BE2C (cell line): Measurements from ENCODE around the gene EXTL1.
A peak's percentile ranks its signal among the peaks of the same experiment; 100 is the strongest.

Experiments used
- DNase-seq: peaks from one replicate; pipeline ENCODE4 v3.0.0-alpha.2; 2020
- H3K27me3 ChIP-seq: fragments of 250-450 bp; sonication (Bioruptor Pico); 2 replicates; pipeline ENCODE4 v1.5.1; 2020; ENCODE audit warnings: mild to moderate bottlenecking
- H3K36me3 ChIP-seq: fragments of 250-450 bp; sonication (Bioruptor Pico); 2 replicates; pipeline ENCODE4 v1.5.1; 2020; ENCODE audit warnings: mild to moderate bottlenecking
- H3K4me1 ChIP-seq: fragments of 250-450 bp; sonication (Bioruptor Pico); 2 replicates; pipeline ENCODE4 v1.5.1; 2020
- H3K4me3 ChIP-seq: 2 replicates; pipeline ENCODE4 v1.5.1; 2011; ENCODE audit warnings: low read depth, low read length
- H3K9me3 ChIP-seq: fragments of 250-450 bp; sonication (Bioruptor Pico); 2 replicates; pipeline ENCODE4 v1.5.1; 2020
- CTCF ChIP-seq: IDR thresholded peaks from 2 replicates; pipeline ENCODE4 v1.5.1; 2012; ENCODE audit warnings: mild to moderate bottlenecking, low read depth, low read length

The EXTL1 gene

DNA sequence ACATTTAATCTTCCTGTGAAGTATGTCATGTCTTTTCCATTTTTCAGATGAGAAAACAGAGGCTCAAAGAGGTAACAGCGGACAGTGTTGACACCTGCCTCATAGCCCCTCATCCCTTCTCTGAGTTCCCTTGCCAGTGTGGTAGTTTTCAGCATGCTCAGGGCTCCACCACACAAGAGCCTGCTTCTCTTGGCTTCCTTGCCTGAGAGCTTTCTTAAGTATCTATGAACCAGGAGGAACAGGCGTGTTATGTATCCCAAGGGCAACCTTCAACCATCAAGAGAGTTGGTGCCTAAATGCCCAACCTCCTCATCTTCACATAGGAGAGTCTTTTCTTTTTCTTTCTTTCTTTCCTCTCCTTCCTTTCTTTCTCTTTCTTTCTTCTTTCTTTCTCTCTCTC is 17.8 kb upstream of the EXTL1 start:
- H3K27me3 ChIP-seq, result no peaks in the 10 kb centered on the region
- DNase-seq, result no peak

DNA sequence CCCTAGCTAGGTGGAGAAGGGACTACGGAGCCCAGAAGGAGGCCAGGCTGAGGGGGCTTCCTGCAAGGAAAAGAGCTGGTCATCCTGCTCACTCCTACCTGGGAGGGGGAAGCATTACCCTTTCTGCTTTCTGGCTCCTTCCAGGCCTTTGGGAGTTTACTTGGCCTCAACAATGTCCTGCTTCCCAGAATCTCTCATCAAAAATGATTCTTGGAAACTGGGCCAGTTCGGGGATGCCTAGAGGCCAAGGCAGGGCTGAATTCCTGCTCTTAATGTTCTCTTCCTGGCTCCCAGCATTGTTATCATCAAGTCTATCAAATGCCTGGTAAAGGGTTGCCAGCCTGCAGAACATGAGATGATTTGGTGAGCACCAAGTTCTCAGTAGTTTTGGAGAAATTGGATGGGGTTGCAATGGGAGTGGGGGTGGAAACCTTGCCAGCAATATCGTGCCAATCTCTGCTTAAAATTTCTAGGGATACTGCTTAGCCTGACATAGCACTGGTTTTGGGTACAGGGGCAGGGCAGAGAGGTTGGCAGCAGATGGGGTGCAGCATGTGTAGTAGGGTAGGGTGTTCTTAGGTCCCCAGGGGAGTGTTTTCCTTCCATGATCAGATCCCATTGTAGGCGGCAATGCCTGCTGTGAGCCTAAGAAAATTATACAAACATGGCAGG is 16.0 kb upstream of the EXTL1 start:
- no peak for DNase-seq
- no peaks in the 10 kb centered on the region for H3K4me1 ChIP-seq
- no peaks in the 10 kb centered on the region for H3K9me3 ChIP-seq
- H3K4me3 ChIP-seq, result no peak overlapping the region
- TF ChIP-seq CTCF, result no peak
- no peaks in the 10 kb centered on the region for H3K27me3 ChIP-seq
- H3K36me3 ChIP-seq, result no peaks in the 10 kb centered on the region

More for the DNA sequence above, 17.8 kb upstream of the EXTL1 start:
- peaks cover under 1% of the 10 kb centered on the region for H3K4me1 ChIP-seq
- no peak for TF ChIP-seq CTCF
- H3K36me3 ChIP-seq, result no peaks in the 10 kb centered on the region
- H3K9me3 ChIP-seq, result no peaks in the 10 kb centered on the region
- no peak overlapping the region for H3K4me3 ChIP-seq

- Histone ChIP-seq H3K36me3 (no peaks in the 10 kb centered on the region), H3K4me1 (no peaks in the 10 kb centered on the region), H3K9me3 (no peaks in the 10 kb centered on the region), H3K27me3 (no peaks in the 10 kb centered on the region), H3K4me3 (no peak overlapping the region)
- no peak for DNase-seq
- no peak for TF ChIP-seq CTCF
Measured at GRCh38 chr1:26006710-26007109, 14.9 kb upstream of the EXTL1 start.

DNA sequence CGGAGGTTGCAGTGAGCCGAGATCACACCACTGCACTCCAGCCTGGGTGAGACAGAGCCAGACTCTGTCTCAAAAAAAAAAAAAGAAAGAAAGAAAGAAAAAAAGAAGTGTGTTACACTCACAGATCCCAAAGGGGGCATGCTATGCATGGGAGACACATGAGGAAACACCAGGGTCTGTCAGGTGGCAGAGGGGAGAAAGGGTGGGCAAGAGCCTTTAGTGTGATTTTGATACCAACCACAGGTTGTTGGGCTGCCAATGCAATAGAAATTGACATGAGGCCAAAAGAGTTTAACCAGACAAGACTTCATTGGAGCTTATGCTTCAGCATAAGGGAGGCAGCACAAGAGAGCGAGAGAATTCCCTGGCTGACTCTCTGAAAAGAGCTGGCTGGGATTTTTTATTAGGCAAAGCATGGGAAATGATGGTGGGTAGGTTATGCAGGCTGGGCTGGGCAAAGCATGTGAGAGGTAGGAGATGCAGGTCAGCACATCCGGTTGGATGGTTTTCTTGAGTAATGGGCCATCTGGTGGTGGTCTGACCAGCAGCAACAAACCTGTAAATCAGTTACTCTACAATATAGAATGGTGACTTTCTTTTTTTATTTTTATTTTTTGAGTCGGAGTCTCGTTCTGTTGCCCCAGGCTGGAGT is 11.7 kb upstream of the EXTL1 start:
- H3K9me3 ChIP-seq, result no peaks in the 10 kb centered on the region
- H3K36me3 ChIP-seq, result no peaks in the 10 kb centered on the region
- no peaks in the 10 kb centered on the region for H3K27me3 ChIP-seq
- no peaks in the 10 kb centered on the region for H3K4me1 ChIP-seq
- no peak overlapping the region for H3K4me3 ChIP-seq
- TF ChIP-seq CTCF, result peak; percentile 38
- no peak for DNase-seq

DNA sequence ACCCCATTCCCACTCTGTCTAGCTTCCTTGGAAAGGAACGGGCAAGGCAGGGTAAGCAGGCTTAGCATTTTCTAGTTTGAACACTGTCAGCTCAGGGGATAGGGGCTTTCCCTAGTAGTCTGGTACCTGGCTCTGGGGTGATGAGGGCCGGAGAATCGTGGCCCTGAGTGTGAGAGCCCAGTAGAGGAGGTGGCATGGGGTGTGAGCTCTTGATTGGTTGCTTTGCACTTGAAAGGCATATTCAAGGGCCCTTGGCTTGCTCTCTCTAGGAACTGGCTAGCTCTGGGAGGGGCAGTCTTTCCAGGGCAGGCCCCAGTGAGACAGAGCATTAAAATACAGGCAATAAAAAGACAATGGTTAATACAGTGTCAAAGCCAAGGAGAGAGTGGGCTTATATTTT is 10.8 kb upstream of the EXTL1 start:
- no peak for DNase-seq
- TF ChIP-seq CTCF, result no peak
- no peaks in the 10 kb centered on the region for H3K27me3 ChIP-seq
- no peak overlapping the region for H3K4me3 ChIP-seq
- H3K36me3 ChIP-seq, result no peaks in the 10 kb centered on the region
- H3K4me1 ChIP-seq, result no peaks in the 10 kb centered on the region
- H3K9me3 ChIP-seq, result no peaks in the 10 kb centered on the region

DNA sequence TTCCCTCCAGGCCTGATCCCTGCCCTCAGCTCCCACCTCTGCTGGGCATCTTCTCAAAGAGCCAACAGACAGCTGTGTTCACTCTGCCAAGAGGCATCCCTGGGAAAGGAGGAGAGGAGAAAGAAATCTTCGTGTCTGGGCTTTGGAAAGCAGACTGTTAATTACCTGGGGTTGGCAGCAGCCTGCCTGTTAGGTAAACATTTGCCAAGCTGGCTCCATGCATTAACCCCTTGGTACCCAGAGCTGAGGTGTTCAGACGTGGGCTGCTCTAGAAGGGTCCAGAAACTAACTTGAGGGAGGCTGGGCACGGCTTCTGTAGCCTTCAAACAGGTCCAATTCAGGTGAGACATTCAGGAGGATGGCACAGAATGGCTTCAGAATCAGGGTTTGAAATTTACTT is 8.7 kb upstream of the EXTL1 start:
- no peak for DNase-seq
- no peak overlapping the region for H3K4me3 ChIP-seq
- H3K9me3 ChIP-seq, result no peaks in the 10 kb centered on the region
- no peaks in the 10 kb centered on the region for H3K27me3 ChIP-seq
- H3K36me3 ChIP-seq, result no peaks in the 10 kb centered on the region
- TF ChIP-seq CTCF, result no peak
- no peaks in the 10 kb centered on the region for H3K4me1 ChIP-seq
